Measurements from ENCODE around the gene RXRA.

Gene RXRA

DNA sequence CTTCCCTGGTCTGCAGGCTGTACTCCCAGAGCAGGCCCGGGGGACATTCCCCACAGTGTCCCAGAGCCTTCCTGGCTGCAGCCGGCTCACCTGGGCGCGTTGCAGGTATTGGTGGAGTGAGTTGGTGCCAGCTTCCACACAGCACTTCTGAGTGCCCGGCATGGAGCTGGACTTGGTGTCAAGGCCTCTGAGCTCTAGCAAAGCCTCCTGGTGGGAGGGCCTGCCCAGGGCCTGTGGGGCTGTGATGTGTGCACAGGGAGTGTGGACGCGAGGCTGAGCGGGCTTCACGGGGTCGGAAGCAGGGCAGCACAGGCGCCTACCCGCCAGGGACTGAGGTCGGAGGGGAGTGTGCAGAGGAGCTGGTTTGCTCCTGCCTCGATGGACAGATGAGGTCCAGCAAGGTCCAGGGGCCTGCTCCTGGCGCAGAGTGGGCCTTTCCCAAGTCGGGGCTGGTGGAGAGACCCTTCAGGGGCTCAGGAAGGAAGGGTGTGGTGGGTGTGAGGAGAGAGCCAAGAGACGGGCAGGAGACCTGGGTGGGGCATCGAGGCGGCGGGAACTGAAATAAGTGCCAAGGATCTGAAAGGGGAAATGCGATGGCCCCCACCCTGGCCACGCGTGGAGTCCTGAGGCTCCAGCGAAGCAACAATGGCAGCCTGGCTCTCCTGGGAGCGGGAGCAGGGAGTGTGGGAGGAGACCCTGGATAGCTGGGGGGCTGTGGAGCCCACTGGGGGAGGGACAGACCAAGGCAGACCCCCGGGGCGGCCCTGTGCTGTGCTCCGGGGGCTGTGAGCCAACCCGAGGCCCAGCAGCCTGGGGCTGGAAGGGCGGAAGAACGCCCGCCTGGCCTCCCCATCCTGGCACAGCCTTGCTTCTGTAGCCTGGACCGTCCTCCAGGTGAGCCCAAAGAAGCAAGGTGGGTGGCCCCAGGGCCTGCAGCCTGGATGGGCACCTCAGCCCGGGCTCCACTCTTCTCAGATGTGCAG lies 78.4 kb downstream of the RXRA start:
- no peak for DNase-seq

DNA sequence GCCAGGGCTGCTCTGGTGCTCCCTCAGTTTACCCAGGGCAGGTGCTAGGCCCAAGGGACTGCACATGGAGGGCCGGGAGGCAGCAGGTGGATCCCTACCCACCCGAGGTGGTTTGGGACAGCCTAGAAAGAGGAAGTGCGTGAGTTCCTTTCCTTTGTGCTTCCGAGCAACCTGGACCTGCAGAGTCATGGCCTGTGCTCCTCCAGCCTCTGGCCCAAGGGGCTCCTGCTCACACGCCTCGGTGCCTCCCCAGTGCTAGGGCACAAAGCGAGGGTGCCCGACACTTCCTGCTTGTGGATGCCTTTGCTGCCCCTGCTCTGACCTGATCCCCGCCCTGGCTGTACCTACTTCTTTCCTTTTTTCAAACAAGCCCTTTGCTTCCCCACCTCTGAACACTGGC lies 79.3 kb downstream of the RXRA start:
- DNase-seq, result no peak

DNA sequence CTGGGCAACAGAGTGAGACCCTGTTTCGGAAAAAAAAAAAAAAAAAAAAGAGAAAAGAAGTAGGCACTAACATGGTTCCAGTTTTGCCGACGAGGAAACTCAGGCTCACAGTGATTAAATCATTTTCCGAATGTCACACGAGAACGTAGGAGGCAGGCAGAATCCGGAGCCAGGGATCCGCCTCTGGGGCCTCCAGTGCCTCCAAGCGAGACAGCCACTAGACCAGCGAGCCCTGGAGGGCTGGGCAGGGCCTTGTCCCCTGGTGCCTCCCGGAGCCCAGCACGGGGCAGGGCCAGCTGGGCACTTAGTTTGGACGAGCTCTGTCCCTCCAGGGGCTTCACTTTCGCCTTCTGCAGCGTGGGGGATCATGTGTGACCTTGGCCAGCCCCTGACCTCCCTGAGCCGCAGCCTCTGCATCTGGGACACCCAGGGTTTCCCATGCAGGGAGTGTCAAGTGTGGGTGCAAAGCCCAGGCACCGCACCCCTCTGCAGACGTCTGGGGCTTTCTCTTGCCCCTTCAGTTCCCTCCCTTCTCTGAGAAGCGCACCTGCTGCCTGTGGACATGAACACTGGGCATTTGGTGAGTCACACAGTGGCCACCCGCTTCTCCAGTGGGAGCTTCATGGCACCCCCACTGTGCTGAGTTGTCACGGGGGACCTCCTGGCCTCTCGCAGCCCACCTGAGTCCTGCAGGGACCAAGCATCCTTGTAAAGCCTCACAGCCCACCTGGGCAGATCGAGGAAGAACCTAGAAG lies 80.3 kb downstream of the RXRA start:
- peak; percentile 29 for DNase-seq

DNA sequence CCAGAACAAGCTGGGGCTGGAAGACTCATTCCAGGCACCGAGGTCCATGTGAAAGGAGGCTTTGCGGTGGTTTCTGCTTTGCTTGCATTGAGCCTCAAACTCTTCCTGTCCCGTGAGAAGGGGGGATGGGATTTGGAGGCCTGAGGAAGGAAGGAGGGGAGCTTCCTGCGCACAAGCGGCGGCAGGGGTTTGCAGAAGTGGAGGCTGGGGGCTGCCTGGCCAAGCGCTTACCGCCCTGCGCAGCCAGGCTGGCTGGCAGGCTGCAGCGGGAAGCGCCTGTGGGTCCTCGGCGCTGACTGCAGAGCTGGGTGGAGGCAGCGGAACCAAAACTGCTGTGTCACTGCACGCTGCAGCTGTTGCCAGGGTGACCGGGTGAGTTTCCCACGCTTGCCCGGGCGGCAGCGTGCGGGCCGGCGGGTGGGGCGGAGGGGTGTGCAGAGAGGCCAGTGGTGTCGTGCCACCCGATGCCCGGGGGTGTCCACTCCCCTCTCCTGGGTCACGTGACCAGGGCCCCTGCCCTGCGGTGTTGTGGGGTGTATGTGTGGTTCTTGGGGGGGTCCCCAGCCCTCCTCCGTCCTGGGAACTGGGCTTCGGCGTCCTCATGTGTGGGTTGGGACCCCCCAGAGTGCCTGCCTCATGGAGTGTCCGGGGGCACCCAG lies 81.0 kb downstream of the RXRA start:
- DNase-seq, result peak; percentile 94

DNA sequence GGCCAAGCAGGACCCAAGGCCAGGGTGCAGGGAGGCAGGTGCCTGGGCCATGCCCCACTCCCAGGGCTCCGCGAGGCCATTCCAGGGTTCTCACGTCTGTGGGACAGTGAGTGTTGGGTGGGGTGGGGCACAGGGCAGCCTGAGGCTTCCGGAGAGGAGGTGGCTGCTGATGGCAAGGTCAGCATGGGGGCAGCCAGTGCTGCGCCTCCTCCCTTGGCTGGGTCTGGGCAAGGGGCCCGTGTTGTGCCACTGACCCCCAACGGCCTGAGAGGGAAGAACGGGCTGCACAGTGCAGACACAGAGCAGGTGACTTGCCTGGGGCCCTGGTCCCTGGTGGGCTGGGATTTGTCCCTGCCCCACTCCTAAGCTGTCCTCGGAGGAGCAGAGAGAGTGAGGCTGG lies 82.1 kb downstream of the RXRA start:
- DNase-seq, result no peak

DNA sequence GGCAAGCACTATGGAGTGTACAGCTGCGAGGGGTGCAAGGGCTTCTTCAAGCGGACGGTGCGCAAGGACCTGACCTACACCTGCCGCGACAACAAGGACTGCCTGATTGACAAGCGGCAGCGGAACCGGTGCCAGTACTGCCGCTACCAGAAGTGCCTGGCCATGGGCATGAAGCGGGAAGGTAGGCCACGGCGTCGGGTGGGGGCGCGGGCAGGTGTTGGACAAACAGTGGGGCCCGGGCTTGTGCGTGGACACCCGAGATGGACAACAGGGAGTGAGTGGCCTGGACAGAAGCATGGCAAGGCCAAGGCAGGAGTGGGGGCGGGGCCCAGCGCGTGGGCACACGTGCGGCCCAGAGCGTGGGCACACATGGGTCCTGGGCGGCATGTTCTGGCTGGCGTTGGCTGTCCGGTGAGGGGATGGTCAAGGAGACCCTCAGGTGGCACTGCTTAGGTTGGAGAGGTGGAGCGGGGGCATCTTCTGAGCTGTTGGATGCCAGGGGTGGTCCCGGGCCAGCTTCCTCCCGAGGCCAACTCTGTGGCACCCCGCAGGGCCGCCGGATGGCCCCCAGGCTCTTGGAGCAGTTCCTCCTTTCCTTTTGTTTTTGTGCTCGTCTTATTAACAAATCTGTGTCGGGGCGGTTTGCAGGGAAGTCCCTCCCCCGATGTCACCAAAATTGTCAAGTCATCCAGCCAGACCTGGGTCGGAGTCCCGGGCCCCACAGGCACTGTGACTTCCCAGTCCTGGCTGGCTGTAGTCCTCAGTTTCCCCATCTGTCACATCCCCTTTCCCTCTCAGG lies 82.9 kb downstream of the RXRA start:
- no peak for DNase-seq

DNA sequence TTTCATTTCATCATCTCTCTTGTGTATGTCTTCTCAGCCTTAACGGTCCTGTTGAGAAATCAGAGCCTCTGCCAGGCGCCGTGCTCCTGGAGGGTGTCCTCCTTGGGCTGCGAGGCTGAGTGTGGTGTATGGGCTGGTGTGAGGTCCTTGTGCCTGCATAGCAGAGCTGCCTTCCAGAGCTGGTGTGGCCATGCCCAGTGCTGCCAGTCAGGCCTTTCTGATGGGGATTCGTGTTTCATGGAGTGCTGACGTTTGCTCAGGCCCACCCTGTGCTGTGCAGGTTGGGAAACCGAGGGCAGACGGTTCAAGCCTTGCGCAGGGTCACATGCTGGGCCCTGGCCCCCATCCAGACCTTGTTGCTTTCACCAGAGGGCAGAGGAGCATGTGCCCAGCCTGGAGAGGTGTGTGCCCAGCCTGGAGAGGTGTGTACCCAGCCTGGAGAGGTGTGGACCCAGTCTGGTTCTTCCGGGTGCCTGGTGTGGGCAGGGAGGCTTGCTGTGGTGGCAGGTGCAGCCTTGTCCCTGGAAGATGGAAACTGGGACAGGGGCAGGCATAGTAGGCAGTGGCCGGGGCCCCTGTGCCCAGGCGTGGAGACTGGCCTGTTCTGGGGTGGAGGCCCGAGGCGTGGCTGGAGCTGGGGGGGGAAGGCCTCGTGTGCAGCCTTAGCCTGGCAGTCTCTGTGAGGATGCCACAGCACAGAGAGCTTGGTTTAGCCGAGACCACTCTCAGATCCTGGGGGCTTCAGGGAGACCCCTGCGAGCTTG lies 84.0 kb downstream of the RXRA start:
- peak; percentile 20 for DNase-seq

DNA sequence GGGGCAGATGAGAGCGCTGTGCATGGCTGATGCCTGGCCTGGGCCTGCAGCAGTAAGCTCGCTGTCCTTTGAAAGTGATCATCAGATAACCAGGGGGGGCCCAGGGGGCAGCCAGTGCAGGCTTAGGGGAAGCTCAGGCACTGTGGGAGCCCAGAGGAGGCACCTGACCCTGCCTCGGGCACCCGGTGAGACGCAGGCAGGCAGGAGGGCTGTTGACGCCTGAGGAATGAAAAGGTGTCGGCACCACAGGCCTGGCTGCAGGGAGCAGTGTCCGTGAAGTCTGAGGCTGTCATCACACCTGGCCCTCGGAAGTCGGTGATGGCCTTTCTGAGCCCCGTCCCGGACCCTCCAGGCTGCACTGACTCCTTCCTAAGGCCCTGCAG lies 84.6 kb downstream of the RXRA start:
- DNase-seq, result no peak

DNA sequence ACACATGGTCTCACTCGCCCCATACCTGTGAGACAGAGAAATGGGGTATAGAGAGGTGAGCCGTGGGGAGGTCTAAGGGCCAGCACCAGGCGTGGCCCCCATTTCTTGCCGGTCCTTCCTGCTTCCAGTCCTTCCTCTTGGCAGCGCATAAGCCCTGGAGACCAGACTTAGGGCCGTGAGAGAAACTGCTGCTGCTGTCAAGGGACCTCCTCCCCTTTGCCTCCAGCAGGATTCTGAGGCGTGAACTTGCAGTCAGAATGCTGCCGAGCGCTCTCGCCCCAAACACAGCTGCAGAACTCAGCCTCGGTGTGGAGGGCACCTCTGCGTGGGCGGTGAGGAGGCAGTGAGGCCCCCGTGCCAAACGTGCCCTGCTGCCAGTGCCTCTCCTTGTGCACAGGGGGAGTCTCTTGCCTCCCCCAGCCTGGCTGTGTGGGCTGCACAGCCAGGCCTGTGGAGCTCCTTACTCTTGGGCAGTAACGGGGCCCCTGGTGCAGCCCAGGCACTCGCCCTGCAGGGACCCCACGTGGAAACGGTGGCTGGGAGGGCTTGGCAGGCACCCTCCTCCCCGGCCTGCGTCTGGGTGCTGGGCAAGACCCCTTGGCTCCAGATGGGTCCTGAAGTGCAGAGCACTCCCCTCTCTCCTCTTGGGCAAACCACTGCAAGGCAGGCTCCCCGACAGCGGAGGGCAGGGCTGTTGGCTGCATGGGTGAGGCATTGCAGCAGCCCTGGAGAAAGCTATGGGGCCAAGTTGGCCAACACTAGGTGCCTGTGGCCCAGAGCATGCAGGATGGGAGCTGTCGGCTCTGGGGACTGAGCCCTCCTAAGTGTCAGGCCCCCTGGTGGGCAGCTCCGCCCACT lies 85.4 kb downstream of the RXRA start:
- DNase-seq, result peak; percentile 41

DNA sequence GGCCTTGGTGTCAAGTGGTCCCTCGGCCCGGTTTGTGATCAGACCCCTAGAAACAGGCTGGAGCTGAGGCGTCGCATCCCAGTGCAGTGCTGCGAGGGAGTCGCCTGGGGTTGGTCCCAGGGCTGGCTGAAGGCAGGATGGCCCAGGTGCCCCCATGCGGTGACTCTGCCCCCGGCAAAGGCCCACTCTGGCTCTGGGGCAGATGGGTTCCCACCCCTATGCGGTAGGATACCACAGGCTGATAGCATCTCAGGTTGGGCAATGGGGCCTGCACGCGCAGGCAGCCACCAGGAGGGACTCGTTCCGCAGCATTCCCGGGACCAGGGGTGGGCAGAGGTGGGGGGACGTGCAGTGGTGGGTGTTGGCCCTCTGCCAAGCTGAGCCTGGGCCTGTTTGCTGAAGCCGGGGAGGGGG lies 86.0 kb downstream of the RXRA start:
- peak; percentile 31 for DNase-seq

DNA sequence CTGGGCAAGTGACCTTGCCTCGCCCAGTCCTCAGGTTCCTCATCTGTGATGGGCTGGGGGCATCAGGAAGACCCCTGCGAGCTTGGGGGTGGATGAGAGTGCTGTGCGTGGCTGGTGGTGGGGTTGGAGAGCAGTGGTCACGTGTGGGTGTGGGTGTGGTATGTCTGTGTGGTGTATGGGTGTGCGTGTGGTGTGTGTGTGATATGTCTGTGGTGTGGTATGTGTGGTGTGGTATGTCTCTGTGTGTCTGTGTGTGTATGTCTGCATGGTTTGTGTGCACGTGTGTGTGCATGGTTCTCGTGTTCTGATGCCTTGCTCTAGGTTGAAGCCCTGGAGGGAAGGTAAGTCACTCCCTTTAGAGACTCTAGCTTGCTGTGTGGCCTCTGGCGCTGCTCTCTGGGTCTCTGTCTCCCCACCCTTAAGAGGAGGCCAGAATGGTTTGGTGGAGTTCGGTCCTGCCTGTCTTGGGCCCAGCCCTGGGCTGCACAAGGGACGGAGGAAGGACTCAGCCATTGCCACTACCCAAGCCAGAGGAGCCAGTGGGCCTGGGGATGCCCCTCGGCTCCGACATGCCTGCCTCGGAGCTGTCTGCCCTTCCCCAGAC lies 87.0 kb downstream of the RXRA start:
- DNase-seq, result peak; percentile 47

DNA sequence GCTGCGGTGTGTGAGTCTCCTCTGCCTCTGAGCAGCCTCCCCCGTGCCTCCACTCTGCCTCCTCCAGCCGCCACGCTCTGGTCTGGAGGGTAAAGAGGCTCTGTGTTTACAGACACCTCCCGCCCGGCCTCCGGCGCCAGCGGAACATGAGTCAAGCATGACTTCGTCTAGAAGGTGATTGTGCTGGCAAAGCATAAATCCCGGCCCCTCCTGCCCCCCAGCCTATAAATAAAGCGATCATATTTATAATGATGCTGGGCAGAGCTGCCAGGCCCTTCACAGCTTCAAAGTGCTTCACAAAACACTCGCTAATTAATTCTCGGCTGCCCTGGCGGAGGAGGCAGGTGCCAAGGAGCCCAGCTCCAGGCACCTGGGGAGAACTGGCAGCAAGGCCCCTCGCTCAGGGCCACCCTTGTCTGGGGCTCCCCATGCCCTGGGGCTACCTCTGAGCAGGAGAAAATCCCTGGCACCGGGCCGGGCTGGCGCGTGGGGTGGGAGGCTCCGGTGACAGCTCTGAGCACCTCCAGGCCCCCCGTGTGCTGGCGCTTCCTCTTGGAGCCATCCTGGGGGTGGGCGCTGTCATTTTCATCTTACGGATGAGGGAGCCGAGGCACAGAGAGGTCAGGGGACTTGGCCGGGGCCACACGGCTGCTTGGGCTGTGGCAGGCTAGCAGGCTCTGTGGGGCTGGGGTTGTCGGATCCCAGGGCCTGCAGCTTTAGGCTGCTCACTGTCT lies 87.8 kb downstream of the RXRA start:
- peak; percentile 100 for DNase-seq

DNA sequence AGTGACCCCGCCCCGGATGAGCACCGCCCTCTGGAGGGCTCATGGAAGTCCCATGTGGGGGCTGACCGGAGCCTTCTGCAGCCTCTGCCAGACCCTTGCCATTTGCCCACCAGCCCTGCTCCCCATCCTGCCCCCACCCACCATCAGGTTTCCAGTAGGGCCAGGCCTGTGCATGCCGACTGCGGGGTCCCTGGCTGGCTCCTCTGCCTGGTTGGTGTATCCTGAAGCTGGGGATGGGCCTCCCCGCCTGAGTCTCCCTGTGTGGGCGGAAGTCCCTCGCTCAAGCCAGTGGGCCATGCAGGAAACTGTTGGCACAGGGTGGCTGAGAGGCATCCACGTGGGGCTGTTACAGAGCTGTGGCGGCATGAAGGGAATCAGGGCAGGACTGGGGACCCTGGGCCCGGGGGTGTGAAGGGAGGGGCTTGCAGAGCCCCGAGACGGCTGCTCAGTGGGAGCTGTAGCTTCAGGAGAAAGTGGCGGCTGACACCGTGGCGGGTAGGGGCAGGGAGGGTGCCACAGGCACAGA lies 88.7 kb downstream of the RXRA start:
- no peak for DNase-seq

DNA sequence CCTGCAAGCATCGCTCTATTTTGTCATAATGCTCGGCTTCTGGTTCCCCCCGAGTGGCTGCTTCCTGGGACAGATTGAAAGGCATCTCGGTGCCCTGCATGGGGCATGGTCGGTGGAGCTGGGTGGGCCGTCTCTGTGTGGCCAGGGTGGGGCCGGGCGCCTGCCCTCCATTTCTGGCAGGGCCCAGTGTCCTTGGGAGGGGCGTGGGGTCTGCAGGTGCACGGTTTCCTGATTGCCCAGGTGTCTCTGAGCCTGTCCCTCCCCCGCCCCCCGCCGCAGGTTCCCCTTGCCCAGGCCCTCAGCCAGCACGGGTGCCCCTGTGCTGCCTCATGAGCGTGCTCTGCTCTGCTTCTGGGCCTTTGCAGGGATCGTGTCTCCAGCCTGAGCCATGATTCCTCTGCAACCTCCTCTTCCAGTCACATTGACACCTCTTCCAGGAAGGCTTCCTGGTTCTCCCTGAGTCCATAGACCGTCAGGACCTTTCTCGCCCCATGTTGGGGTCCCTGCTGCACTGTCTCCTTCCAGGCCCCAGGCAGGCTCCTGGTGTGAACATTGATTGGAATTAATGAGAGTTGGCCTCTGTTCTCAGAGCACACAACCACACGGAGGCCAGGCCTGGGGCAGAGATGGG lies 90.2 kb downstream of the RXRA start:
- no peak for DNase-seq

DNA sequence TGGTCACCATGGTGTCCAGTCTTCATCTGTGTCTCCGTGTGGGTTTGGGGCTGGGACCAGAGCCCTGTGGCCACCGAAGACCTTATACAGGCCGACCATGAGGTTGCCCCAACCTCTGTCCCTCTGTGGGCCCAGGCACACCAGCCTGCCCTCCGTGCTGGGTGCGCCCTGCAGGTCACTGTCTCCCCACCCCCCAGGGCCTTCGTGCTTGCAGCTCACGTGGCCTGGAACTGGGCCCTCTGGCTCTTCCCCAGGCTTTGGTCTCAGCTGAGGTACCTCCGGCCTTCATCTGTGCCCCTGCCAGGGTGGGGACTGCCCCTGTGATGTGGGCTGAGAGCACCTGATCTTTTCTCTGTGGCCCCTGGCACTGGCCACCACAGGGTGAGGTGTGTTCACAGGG lies 92.1 kb downstream of the RXRA start:
- DNase-seq, result no peak

DNA sequence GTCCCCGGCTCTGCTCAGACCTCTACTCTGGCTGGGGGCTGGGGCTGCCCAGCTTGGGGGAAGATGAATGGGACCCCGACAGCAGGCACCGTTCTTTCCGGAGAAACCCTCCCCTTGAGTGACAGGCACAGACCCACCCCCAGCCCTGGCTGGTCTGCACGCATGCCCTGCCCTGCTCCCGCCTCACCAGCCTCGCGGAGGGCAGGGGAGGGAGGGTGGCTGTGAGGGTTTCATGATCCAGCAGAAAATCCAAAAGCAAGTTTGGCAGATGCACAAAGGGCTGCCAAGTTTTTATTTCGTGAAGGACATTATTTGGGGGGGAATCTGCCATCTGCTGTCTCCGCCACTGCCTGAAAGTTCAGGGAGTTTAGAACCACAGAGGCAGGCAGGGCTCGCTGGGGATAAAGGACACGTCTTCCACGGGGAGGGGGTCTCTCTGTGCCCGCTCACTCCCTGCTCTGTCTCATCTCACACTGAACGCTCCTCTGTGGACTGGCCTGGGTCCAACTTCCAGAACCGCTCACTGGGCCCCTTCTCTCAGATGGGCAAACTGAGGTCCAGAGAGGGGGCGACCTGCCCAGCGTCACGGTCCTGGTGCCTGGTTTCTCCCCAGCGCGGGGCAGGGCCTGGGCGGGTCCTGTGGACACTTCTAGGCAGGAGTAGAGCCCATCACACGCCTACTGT lies 92.9 kb downstream of the RXRA start:
- DNase-seq, result peak; percentile 28

DNA sequence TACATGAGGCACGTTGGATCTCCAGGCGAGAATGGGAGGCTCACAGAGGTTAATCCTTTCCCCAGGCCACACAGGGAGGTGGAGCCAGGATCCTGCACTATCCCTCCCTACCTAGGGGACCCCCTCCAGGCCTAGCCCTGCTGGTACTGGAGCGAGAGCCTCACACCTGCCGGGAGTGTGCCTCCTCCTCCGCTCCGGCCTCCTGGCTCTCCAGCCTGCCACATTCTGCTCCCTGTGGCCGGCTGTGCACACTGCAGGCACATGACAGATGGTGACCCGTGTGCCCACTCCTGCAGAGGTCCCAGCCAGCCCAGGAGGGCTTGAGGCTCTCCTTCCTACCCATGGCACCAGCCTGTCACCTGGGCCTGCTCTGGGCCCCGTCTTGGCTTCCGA lies 93.4 kb downstream of the RXRA start:
- peak; percentile 80 for DNase-seq

DNA sequence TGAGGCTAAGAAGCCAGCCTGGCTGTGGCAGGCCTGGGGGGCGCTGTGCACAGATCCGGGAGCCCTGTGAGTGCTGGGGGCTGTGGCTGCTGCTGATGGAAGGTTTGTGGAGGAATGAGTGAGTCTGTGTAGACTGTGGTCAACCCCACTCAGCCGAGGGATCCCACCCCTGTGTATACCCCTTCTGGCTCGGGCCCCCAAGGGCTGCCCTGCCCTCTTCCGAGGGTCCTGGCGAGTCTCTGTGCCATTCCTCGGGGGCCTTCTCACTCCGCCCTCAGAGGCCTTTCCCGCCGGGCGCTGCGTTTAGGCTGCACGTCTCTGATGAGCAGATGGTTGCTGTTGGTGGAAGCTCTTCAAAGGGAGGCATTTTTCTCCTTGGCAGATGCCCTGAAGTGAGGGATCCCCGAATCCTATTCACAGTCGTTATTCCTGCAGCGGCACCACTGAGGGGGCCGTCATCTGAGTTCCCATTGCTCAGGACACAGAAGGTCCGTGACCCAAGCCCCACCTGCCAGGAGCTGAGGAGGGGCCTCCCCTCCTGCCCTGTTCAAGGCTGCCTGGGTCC lies 94.1 kb downstream of the RXRA start:
- DNase-seq, result peak; percentile 19
